ENCODE results near the gene TMPRSS13. TPM values are rescaled to one million over a fixed set of nuclear protein-coding genes. Genes with fewer than 3 reads are reported as not detected.
A peak's percentile ranks its signal among the peaks of the same experiment; 100 is the strongest.

The TMPRSS13 gene
- total and polyA plus RNA-seq, 12 donors: 0.12 to 1.3 (median 0.56) TPM

GRCh38 chr11:117946842-117947526, 17.8 kb upstream of the TMPRSS13 start:
- H3K4me3 ChIP-seq: no peak overlapping the region
- DNase-seq: peak; percentile 88 to 96 (median 91)
- no peak for TF ChIP-seq POLR2A (IDR thresholded peaks at IDR 0.05)
- TF ChIP-seq, protein P1, sequence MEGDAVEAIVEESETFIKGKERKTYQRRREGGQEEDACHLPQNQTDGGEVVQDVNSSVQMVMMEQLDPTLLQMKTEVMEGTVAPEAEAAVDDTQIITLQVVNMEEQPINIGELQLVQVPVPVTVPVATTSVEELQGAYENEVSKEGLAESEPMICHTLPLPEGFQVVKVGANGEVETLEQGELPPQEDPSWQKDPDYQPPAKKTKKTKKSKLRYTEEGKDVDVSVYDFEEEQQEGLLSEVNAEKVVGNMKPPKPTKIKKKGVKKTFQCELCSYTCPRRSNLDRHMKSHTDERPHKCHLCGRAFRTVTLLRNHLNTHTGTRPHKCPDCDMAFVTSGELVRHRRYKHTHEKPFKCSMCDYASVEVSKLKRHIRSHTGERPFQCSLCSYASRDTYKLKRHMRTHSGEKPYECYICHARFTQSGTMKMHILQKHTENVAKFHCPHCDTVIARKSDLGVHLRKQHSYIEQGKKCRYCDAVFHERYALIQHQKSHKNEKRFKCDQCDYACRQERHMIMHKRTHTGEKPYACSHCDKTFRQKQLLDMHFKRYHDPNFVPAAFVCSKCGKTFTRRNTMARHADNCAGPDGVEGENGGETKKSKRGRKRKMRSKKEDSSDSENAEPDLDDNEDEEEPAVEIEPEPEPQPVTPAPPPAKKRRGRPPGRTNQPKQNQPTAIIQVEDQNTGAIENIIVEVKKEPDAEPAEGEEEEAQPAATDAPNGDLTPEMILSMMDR (IDR thresholded peaks at IDR 0.05): peak; percentile 98 to 99 (median 99)
- H3K36me3 ChIP-seq (replicated peaks in 1 of 2): no peaks in the 10 kb centered on the region
- no peaks in the 10 kb centered on the region for H3K9me3 ChIP-seq (replicated peaks in 1 of 3)
- intact Hi-C loops (cut with DNase I): loop anchor here in 1 of 2 donors (2.0 to 5.0 kb wide), 3 partner anchors 104 to 125 kb away; partner anchors contain the start of gene FXYD2
- no peaks in the 10 kb centered on the region for H3K27me3 ChIP-seq
- no peak overlapping the region for H3K27ac ChIP-seq
- 39 to 45% (median 42%) methylated on average over 6 to 7 of the region's 7 CpGs for WGBS, 4 donors
- peaks cover 0 to 4% of the 10 kb centered on the region in 2 donors for H3K4me1 ChIP-seq (replicated peaks in 1 of 2)

DNA sequence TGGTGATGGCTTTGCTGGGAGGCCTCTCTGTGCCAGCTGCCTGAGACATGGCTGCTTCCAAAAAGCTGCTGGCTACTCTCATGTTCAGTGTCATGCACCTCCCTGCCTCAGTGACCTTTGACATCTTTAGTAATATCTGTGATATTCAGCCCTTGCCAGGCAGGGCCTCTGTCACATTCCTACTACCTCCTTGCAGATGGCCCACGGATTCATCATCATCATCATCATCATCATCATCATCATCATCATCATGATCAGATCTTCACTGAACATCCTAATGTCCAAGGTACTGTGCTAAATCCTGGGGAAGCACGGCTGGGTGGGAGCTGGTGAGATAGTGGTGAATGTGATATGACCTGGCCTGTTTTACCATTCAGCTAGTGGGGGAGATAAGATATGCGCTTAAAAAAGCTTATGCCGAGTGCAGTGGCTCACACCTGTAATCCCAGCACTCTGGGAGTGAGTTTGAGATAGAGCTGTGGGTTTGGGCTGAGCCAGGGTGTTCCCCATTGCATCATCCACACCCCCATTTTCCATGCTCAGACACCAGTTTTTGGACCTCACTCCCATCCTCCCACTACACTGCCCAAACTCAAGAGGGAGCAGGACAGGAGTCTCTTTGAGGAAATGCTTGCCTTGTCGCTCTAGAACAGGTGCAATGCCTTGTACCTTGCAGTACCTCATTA, 17.1 kb upstream of the TMPRSS13 start:
- Histone ChIP-seq H3K27ac (no peak overlapping the region), H3K4me3 (no peak overlapping the region), H3K27me3 (no peaks in the 10 kb centered on the region), H3K4me1 (replicated peaks in 1 of 2) (peaks cover 0 to 4% of the 10 kb centered on the region in 2 donors), H3K9me3 (replicated peaks in 1 of 3) (no peaks in the 10 kb centered on the region), H3K36me3 (replicated peaks in 1 of 2) (no peaks in the 10 kb centered on the region)
- 62 to 78% (median 65%) methylated on average over 4 to 5 of the region's 5 CpGs for WGBS, 4 donors
- intact Hi-C loops (cut with DNase I): loop anchor here in 1 of 2 donors (2.0 to 5.0 kb wide), 3 partner anchors 103 to 124 kb away; partner anchors contain the start of gene FXYD2
- TF ChIP-seq, protein P1 (IDR thresholded peaks at IDR 0.05): no peak
- TF ChIP-seq POLR2A (IDR thresholded peaks at IDR 0.05): no peak
- no peak for DNase-seq

GRCh38 chr11:117945047-117945810, 16.0 kb upstream of the TMPRSS13 start:
- no peaks in the 10 kb centered on the region for H3K27me3 ChIP-seq
- DNase-seq: no peak
- H3K9me3 ChIP-seq (replicated peaks in 1 of 3): no peaks in the 10 kb centered on the region
- no peak overlapping the region for H3K4me3 ChIP-seq
- intact Hi-C loops (cut with DNase I): loop anchor here in 1 of 2 donors (5.0 kb wide), 2 partner anchors 107 to 123 kb away; partner anchors contain the start of gene FXYD2
- TF ChIP-seq, protein P1 (IDR thresholded peaks at IDR 0.05): no peak
- no peak for TF ChIP-seq POLR2A (IDR thresholded peaks at IDR 0.05)
- peaks cover 0 to 4% of the 10 kb centered on the region in 2 donors for H3K4me1 ChIP-seq (replicated peaks in 1 of 2)
- no peaks in the 10 kb centered on the region for H3K36me3 ChIP-seq (replicated peaks in 1 of 2)
- no peak overlapping the region for H3K27ac ChIP-seq
- WGBS, 4 donors: 35 to 63% (median 42%) methylated on average over 7 of the region's 7 CpGs

GRCh38 chr11:117944554-117944953, 15.4 kb upstream of the TMPRSS13 start:
- TF ChIP-seq POLR2A (IDR thresholded peaks at IDR 0.05): no peak
- TF ChIP-seq, protein P1 (IDR thresholded peaks at IDR 0.05): no peak
- Histone ChIP-seq H3K4me3 (no peak overlapping the region), H3K27me3 (no peaks in the 10 kb centered on the region), H3K4me1 (replicated peaks in 1 of 2) (peaks cover 0 to 4% of the 10 kb centered on the region in 2 donors), H3K9me3 (replicated peaks in 1 of 3) (no peaks in the 10 kb centered on the region), H3K36me3 (replicated peaks in 1 of 2) (no peaks in the 10 kb centered on the region), H3K27ac (no peak overlapping the region)
- DNase-seq: no peak
- 55 to 80% (median 68%) methylated on average over 5 of the region's 5 CpGs for WGBS, 4 donors
- intact Hi-C loops (cut with DNase I): no loop called here
